Small intestine (tissue), 7 donors: ENCODE data around the gene TMED9. TPM values are rescaled to one million over a fixed set of nuclear protein-coding genes. Genes with fewer than 3 reads are reported as not detected.

Source experiments
- DNase-seq, 2 donors: peaks; one replicate each; pipeline versions ENCODE4 v3.0.0 to v3.0.0-alpha.2; 2013
- FAIRE-seq: peaks from 2 replicates; lab custom pipeline; 2012; peaks lifted over from hg19 to GRCh38; lab: Jason Lieb, UNC
- H3K27ac ChIP-seq, 3 donors: one replicate each; pipeline ENCODE4 v1.5.1; 2013; ENCODE audit warnings: low read length in 2 of 3, mild to moderate bottlenecking in 2 of 3, control low read depth in 1 of 3, inconsistent platforms in 1 of 3, low read depth in 1 of 3, moderate library complexity in 1 of 3
- H3K27me3 ChIP-seq, 3 donors: one replicate each; pipeline ENCODE4 v1.6.1; 2013; ENCODE audit warnings: low read length in 3 of 3, inconsistent platforms in 1 of 3; ENCODE audit not compliant: control insufficient read depth in 3 of 3, insufficient read depth in 3 of 3
- H3K36me3 ChIP-seq, 3 donors: one replicate each; pipeline ENCODE4 v1.6.1; 2013; ENCODE audit warnings: low read length in 3 of 3, inconsistent platforms in 1 of 3, low read depth in 1 of 3, mild to moderate bottlenecking in 1 of 3, moderate library complexity in 1 of 3; ENCODE audit not compliant: control insufficient read depth in 3 of 3, insufficient read depth in 2 of 3
- H3K4me1 ChIP-seq, 3 donors: one replicate each; pipeline ENCODE4 v1.6.1; 2013; ENCODE audit warnings: low read length in 2 of 3, inconsistent platforms in 1 of 3, low read depth in 1 of 3, mild to moderate bottlenecking in 1 of 3, moderate library complexity in 1 of 3; ENCODE audit not compliant: control insufficient read depth in 3 of 3, insufficient read depth in 2 of 3
- H3K4me3 ChIP-seq, 3 donors: one replicate each; pipeline ENCODE4 v1.5.1; 2013; ENCODE audit warnings: low read length in 3 of 3, control low read depth in 1 of 3, inconsistent platforms in 1 of 3, low read depth in 1 of 3, mild to moderate bottlenecking in 1 of 3, moderate library complexity in 1 of 3
- H3K9me3 ChIP-seq, 2 donors: one replicate each; pipeline ENCODE4 v1.6.1; 2013; ENCODE audit warnings: low read depth in 1 of 2, low read length in 1 of 2; ENCODE audit not compliant: control insufficient read depth in 2 of 2, insufficient read depth in 1 of 2
- WGBS, 3 donors: extraction: QIAGEN DNeasy Blood & Tissue Kit; methylation state at CpG; one replicate each; pipeline ENCODE4 v1.1.7; 2013; 5-methylcytosine and 5-hydroxymethylcytosine counted together
- polyA plus RNA-seq, 4 donors: library from polyadenylated mRNA; stranded (reverse) in 3 of 4; unstranded in 1 of 4; fragments of 200-250 nt in 3 of 4; fragments of 120-200 nt in 1 of 4; gene quantifications; one replicate each; pipeline versions ENCODE4 v1.2.1 to v1.2.3, GENCODE V29; 2013
- donor health status: healthy with polysubstance abuse.
- donor health status: control.
- donor health status: control.
- donor health status: Bipolar disorder and iron deficiency.
- donor health status: healthy.

The TMED9 gene
- polyA plus RNA-seq, 4 donors, result 34.9 to 183 (median 86.3) TPM

- Histone ChIP-seq H3K27ac (no peak overlapping the region), H3K4me3 (no peak overlapping the region), H3K4me1 (peaks cover 0 to 8% (median 0%) of the 10 kb centered on the region in 3 donors), H3K9me3 (no peaks in the 10 kb centered on the region), H3K36me3 (peaks cover 6 to 41% (median 17%) of the 10 kb centered on the region in 3 donors), H3K27me3 (no peaks in the 10 kb centered on the region)
- no peak for FAIRE-seq
- DNase-seq, result no peak
- WGBS, 3 donors, result 13 to 34% (median 19%) methylated on average over 5 of the region's 5 CpGs
Measured at GRCh38 chr5:177598477-177598876, 6.5 kb downstream of the TMED9 start.

GRCh38 chr5:177599731-177600507 is 7.9 kb downstream of the TMED9 start, which contains the start of gene B4GALT7:
B4GALT7 (plus strand) TSS chr5:177600132; CDS start chr5:177600211, 79 bp downstream.
- no peaks in the 10 kb centered on the region for H3K9me3 ChIP-seq
- no peaks in the 10 kb centered on the region for H3K27me3 ChIP-seq
- H3K4me1 ChIP-seq, result peaks cover 0 to 8% (median 0%) of the 10 kb centered on the region in 3 donors
- WGBS, 3 donors, result 0% methylated on average over 50 to 86 of the region's 86 CpGs
- H3K36me3 ChIP-seq, result peaks cover 6 to 34% (median 8%) of the 10 kb centered on the region in 3 donors
- H3K27ac ChIP-seq, result peak within 1 kb of the TSS; percentile 75 to 87 (median 76)
- no peak for FAIRE-seq
- H3K4me3 ChIP-seq, result peak within 1 kb of the TSS; percentile 68 to 83 (median 79)
- DNase-seq, result peak; percentile 86 to 94

- Histone ChIP-seq H3K36me3 (peaks cover 3 to 33% (median 8%) of the 10 kb centered on the region in 3 donors), H3K27ac (peak overlapping the region; percentile 47 to 87 (median 75)), H3K27me3 (no peaks in the 10 kb centered on the region), H3K9me3 (no peaks in the 10 kb centered on the region), H3K4me1 (peaks cover 0 to 8% (median 0%) of the 10 kb centered on the region in 3 donors), H3K4me3 (peak overlapping the region; percentile 57 to 79 (median 68))
- no peak for DNase-seq
- no peak for FAIRE-seq
- 3 to 4% (median 4%) methylated on average over 16 of the region's 16 CpGs for WGBS, 3 donors
Measured at GRCh38 chr5:177600508-177601018, 8.6 kb downstream of the TMED9 start.

- WGBS, 3 donors, result 91 to 94% (median 93%) methylated on average over 11 of the region's 11 CpGs
- Histone ChIP-seq H3K9me3 (no peaks in the 10 kb centered on the region), H3K4me1 (peaks cover 0 to 8% (median 0%) of the 10 kb centered on the region in 3 donors), H3K36me3 (peaks cover 3 to 33% (median 4%) of the 10 kb centered on the region in 3 donors), H3K4me3 (peak overlapping the region in 1 of 3 donors; percentile 57), H3K27me3 (no peaks in the 10 kb centered on the region), H3K27ac (no peak overlapping the region)
- DNase-seq (no peak), FAIRE-seq (no peak)
Measured at GRCh38 chr5:177601126-177601525, 9.1 kb downstream of the TMED9 start.

- DNase-seq, result no peak
- FAIRE-seq, result no peak
- Histone ChIP-seq H3K9me3 (no peaks in the 10 kb centered on the region), H3K27ac (no peak overlapping the region), H3K4me1 (peaks cover 0 to 8% (median 0%) of the 10 kb centered on the region in 3 donors), H3K4me3 (no peak overlapping the region), H3K27me3 (no peaks in the 10 kb centered on the region), H3K36me3 (peaks cover 0 to 32% (median 0%) of the 10 kb centered on the region in 3 donors)
- 89 to 90% (median 90%) methylated on average over 13 of the region's 13 CpGs for WGBS, 3 donors
Measured at GRCh38 chr5:177601577-177602457, 9.8 kb downstream of the TMED9 start.

- WGBS, 3 donors, result 88 to 94% (median 90%) methylated on average over 4 of the region's 4 CpGs
- Histone ChIP-seq H3K9me3 (no peaks in the 10 kb centered on the region), H3K4me1 (peaks cover 0 to 12% (median 0%) of the 10 kb centered on the region in 3 donors), H3K36me3 (peaks cover 0 to 31% (median 0%) of the 10 kb centered on the region in 3 donors), H3K27me3 (no peaks in the 10 kb centered on the region), H3K4me3 (no peak overlapping the region), H3K27ac (no peak overlapping the region)
- FAIRE-seq (no peak), DNase-seq (no peak)
Measured at GRCh38 chr5:177602458-177602830, 10.4 kb downstream of the TMED9 start.

GRCh38 chr5:177603631-177604030 is 11.6 kb downstream of the TMED9 start:
- Histone ChIP-seq H3K4me1 (peaks cover 0 to 12% (median 0%) of the 10 kb centered on the region in 3 donors), H3K27ac (no peak overlapping the region), H3K27me3 (no peaks in the 10 kb centered on the region), H3K36me3 (peaks cover 0 to 39% (median 0%) of the 10 kb centered on the region in 3 donors), H3K9me3 (no peaks in the 10 kb centered on the region), H3K4me3 (no peak overlapping the region)
- no peak for FAIRE-seq
- DNase-seq, result no peak
- 41 to 78% (median 57%) methylated on average over 8 of the region's 8 CpGs for WGBS, 3 donors

- Histone ChIP-seq H3K36me3 (peaks cover 0 to 44% (median 0%) of the 10 kb centered on the region in 3 donors), H3K9me3 (no peaks in the 10 kb centered on the region), H3K27me3 (no peaks in the 10 kb centered on the region), H3K4me1 (peaks cover 0 to 12% (median 0%) of the 10 kb centered on the region in 3 donors), H3K27ac (peak overlapping the region in 1 of 3 donors; percentile 79), H3K4me3 (peak overlapping the region in 1 of 3 donors; percentile 51)
- FAIRE-seq (no peak), DNase-seq (peak in 1 of 2 donors; percentile 64)
- WGBS, 3 donors, result 62 to 91% (median 62%) methylated on average over 25 to 27 of the region's 27 CpGs
Measured at GRCh38 chr5:177604116-177604521, 12.1 kb downstream of the TMED9 start.
